IPS DF 4.7 (cell line): ENCODE data around the gene EVL.

ENCODE experiments used
- DNase-seq: peaks from one replicate; pipeline ENCODE4 v3.0.0-alpha.2; 2013; ENCODE audit warnings: low spot score; ENCODE audit errors: extremely low read depth

EVL gene

GRCh38 chr14:100126401-100126800, 61.2 kb downstream of the EVL start:
- DNase-seq: no peak

- DNase-seq: no peak
These were observed 62.7 kb downstream of the EVL start for GRCh38 chr14:100127853-100128455.

- DNase-seq: no peak
These were observed 63.5 kb downstream of the EVL start for GRCh38 chr14:100128688-100129087.

- DNase-seq: no peak
These were observed 64.0 kb downstream of the EVL start for GRCh38 chr14:100129161-100129589.

GRCh38 chr14:100130521-100130920, 65.3 kb downstream of the EVL start:
- DNase-seq: no peak

- DNase-seq: peak; percentile 5
These were observed 66.0 kb downstream of the EVL start for GRCh38 chr14:100131181-100131580.

- no peak for DNase-seq
These were observed 67.1 kb downstream of the EVL start for GRCh38 chr14:100132161-100132902.

GRCh38 chr14:100132903-100133510, 67.8 kb downstream of the EVL start:
- DNase-seq: no peak

- DNase-seq: no peak
These were observed 69.4 kb downstream of the EVL start for GRCh38 chr14:100134586-100134985.

GRCh38 chr14:100135073-100135472, 69.9 kb downstream of the EVL start:
- DNase-seq: no peak

- DNase-seq: no peak
These were observed 70.6 kb downstream of the EVL start for GRCh38 chr14:100135784-100136183.

GRCh38 chr14:100137173-100137572, 72.0 kb downstream of the EVL start:
- DNase-seq: no peak

GRCh38 chr14:100138082-100138787, 73.0 kb downstream of the EVL start:
- DNase-seq: no peak

- no peak for DNase-seq
These were observed 73.7 kb downstream of the EVL start for GRCh38 chr14:100138955-100139354.

- DNase-seq: no peak
These were observed 75.3 kb downstream of the EVL start for GRCh38 chr14:100140452-100141078.

- no peak for DNase-seq
These were observed 75.9 kb downstream of the EVL start for GRCh38 chr14:100141098-100141497.

GRCh38 chr14:100142073-100143040, 77.1 kb downstream of the EVL start:
- DNase-seq: no peak

- no peak for DNase-seq
These were observed 78.3 kb downstream of the EVL start for GRCh38 chr14:100143523-100143922.

- DNase-seq: no peak
These were observed 78.7 kb downstream of the EVL start for GRCh38 chr14:100143934-100144333.

GRCh38 chr14:100144645-100144995, 79.4 kb downstream of the EVL start:
- DNase-seq: no peak
